Epithelial cell of prostate (primary cell): Measurements from ENCODE around the gene LPCAT1.

Experiments used
- DNase-seq: peaks from one replicate; pipeline ENCODE4 v3.0.0-alpha.2; 2011; ENCODE audit warnings: low read depth, low spot score
- H3K27ac ChIP-seq: fragments of 450-650 bp; 2 replicates; pipeline ENCODE4 v1.5.1; 2017; ENCODE audit warnings: mild to moderate bottlenecking

The LPCAT1 gene

GRCh38 chr5:1555808-1556731, 32.3 kb upstream of the LPCAT1 start:
- DNase-seq: no peak
- H3K27ac ChIP-seq: no peak overlapping the region

- H3K27ac ChIP-seq: no peak overlapping the region
- no peak for DNase-seq
These were observed 31.4 kb upstream of the LPCAT1 start for GRCh38 chr5:1555011-1555807.

- H3K27ac ChIP-seq: no peak overlapping the region
- DNase-seq: no peak
These were observed 30.7 kb upstream of the LPCAT1 start for GRCh38 chr5:1554410-1554967.

GRCh38 chr5:1553539-1554409, 30.0 kb upstream of the LPCAT1 start:
- H3K27ac ChIP-seq: no peak overlapping the region

GRCh38 chr5:1552521-1553255, 28.9 kb upstream of the LPCAT1 start:
- no peak overlapping the region for H3K27ac ChIP-seq
- DNase-seq: no peak

More at GRCh38 chr5:1553539-1554409, 30.0 kb upstream of the LPCAT1 start:
- no peak for DNase-seq

- no peak overlapping the region for H3K27ac ChIP-seq
- no peak for DNase-seq
These were observed 27.9 kb upstream of the LPCAT1 start for GRCh38 chr5:1551426-1552301.

GRCh38 chr5:1550287-1551076, 26.7 kb upstream of the LPCAT1 start:
- no peak overlapping the region for H3K27ac ChIP-seq
- no peak for DNase-seq

GRCh38 chr5:1549475-1550030, 25.8 kb upstream of the LPCAT1 start:
- no peak for DNase-seq
- H3K27ac ChIP-seq: no peak overlapping the region

GRCh38 chr5:1548702-1549474, 25.1 kb upstream of the LPCAT1 start:
- no peak overlapping the region for H3K27ac ChIP-seq
- no peak for DNase-seq

GRCh38 chr5:1547655-1548054, 23.9 kb upstream of the LPCAT1 start:
- DNase-seq: no peak
- no peak overlapping the region for H3K27ac ChIP-seq

GRCh38 chr5:1547236-1547635, 23.5 kb upstream of the LPCAT1 start:
- DNase-seq: no peak
- no peak overlapping the region for H3K27ac ChIP-seq

- peak overlapping the region; percentile 32 for H3K27ac ChIP-seq
- DNase-seq: no peak
These were observed 22.8 kb upstream of the LPCAT1 start for GRCh38 chr5:1546556-1546955.

GRCh38 chr5:1545805-1546355, 22.1 kb upstream of the LPCAT1 start:
- H3K27ac ChIP-seq: peak overlapping the region; percentile 32
- DNase-seq: peak; percentile 87

- DNase-seq: no peak
- no peak overlapping the region for H3K27ac ChIP-seq
These were observed 21.5 kb upstream of the LPCAT1 start for GRCh38 chr5:1545126-1545804.

- H3K27ac ChIP-seq: no peak overlapping the region
- no peak for DNase-seq
These were observed 20.7 kb upstream of the LPCAT1 start for GRCh38 chr5:1544294-1544961.
